ENCODE data around the gene OR10W1. TPM values are rescaled to one million over a fixed set of nuclear protein-coding genes. Genes with fewer than 3 reads are reported as not detected.

OR10W1 gene
- total and polyA plus RNA-seq, 2 of the 8 experiments (the other 6 are each of a cell fraction or from before 2014, with no cell fraction given) = not detected

DNA sequence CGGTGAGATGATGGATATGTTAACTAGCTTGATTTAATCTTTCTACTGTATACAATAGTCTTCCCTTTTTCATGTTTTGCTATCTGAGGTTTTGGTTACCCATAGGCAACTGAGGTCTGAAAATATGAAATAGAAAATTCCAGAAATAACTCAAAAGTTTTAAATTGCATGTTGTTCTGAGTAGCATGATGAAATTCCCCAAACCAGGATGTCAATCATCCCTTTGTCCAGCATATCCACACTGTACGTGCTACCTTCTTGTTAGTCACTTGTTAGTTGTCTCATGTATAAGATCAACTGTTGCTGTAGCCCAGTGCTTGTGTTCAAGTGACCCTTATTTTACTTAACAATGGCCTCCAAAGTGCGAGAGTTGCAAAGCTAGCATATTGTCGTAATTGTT, 21.2 kb upstream of the OR10W1 start:
- Histone ChIP-seq H2AK5ac (ENCODE audit: low read depth, low read length) (no peak overlapping the region), H4K91ac (replicated peaks; ENCODE audit: insufficient read length, low read length) (no peak overlapping the region), H2AFZ (ENCODE audit: low read length) (no peak overlapping the region), H3K36me3 (ENCODE audit: control insufficient read depth in 2 of 4, insufficient read depth in 4 of 4, low read length in 3 of 4) (no peaks in the 10 kb centered on the region), H3K4me3 (ENCODE audit: extremely low read depth in 1 of 4, insufficient read depth in 2 of 4, low read depth in 3 of 4, low read length in 4 of 4) (no peak overlapping the region), H3K9ac (replicated peaks in 1 of 4; ENCODE audit: extremely low read depth in 1 of 4, low read depth in 3 of 4, low read length in 3 of 4) (no peak overlapping the region), H2BK20ac (ENCODE audit: low read length) (no peak overlapping the region), H3K79me2 (ENCODE audit: control insufficient read depth in 1 of 2, insufficient read depth in 2 of 2, low read length in 2 of 2) (no peaks in the 10 kb centered on the region), H3K56ac (replicated peaks; ENCODE audit: insufficient read length, low read depth, low read length) (no peak overlapping the region), H2BK15ac (ENCODE audit: low read length) (no peak overlapping the region), H4K8ac (ENCODE audit: extremely low read depth, insufficient read depth, low read length) (no peak overlapping the region), H2BK5ac (ENCODE audit: low read depth, low read length) (no peak overlapping the region), H2BK120ac (replicated peaks; ENCODE audit: low read depth, low read length) (no peak overlapping the region), H3K27ac (ENCODE audit: low read depth, low read length) (no peak overlapping the region), H4K5ac (ENCODE audit: insufficient read length, low read depth, low read length) (no peak overlapping the region), H3K27me3 (replicated peaks in 1 of 4; ENCODE audit: control insufficient read depth in 3 of 4, extremely low read depth in 1 of 4, insufficient read depth in 3 of 4, low read length in 3 of 4) (no peaks in the 10 kb centered on the region), H3K4me2 (ENCODE audit: insufficient read depth in 1 of 2, low read depth in 2 of 2, low read length in 2 of 2) (no peak overlapping the region), H3K14ac (ENCODE audit: insufficient read length) (no peak overlapping the region), H3K23me2 (ENCODE audit: low read depth, low read length) (no peaks in the 10 kb centered on the region), H2BK12ac (ENCODE audit: low read depth, low read length) (no peak overlapping the region), H3K79me1 (ENCODE audit: low read depth, low read length) (no peaks in the 10 kb centered on the region), H3K18ac (ENCODE audit: extremely low read depth, low read length) (no peak overlapping the region), H3K4ac (replicated peaks; ENCODE audit: insufficient read length, low read depth, low read length) (no peak overlapping the region), H3K4me1 (replicated peaks in 1 of 4; ENCODE audit: control insufficient read depth in 3 of 4, insufficient read depth in 4 of 4, low read length in 3 of 4) (no peaks in the 10 kb centered on the region), H3K23ac (ENCODE audit: insufficient read length) (no peak overlapping the region), H4K20me1 (replicated peaks in 1 of 2; ENCODE audit: control insufficient read depth in 1 of 2, insufficient read depth in 2 of 2, low read length in 2 of 2) (no peaks in the 10 kb centered on the region), H3K9me3 (ENCODE audit: insufficient read depth in 2 of 2, low read depth in 1 of 2, low read length in 1 of 2) (peaks cover 13 to 16% of the 10 kb centered on the region in 2 experiments)
- TF ChIP-seq PHF8 (conservative IDR thresholded peaks at IDR 0.05; ENCODE audit: low read depth, low read length) (no peak), SP2 (IDR thresholded peaks at IDR 0.05; ENCODE audit: low read length) (no peak), JUN (IDR thresholded peaks at IDR 0.05; ENCODE audit: low read depth, low read length) (no peak), CHD1 (IDR thresholded peaks at IDR 0.05; ENCODE audit: low read depth, low read length) (no peak), SIRT6 (IDR thresholded peaks at IDR 0.05; ENCODE audit: low read length) (no peak), SIN3A (conservative IDR thresholded peaks at IDR 0.05 in 1 of 2, IDR thresholded peaks at IDR 0.05 in 1 of 2; ENCODE audit: low read depth in 1 of 2, low read length in 2 of 2) (no peak), RNF2 (IDR thresholded peaks at IDR 0.05; ENCODE audit: borderline replicate concordance, low read depth, low read length, missing control alignments, poor library complexity, severe bottlenecking) (no peak), BACH1 (IDR thresholded peaks at IDR 0.05; ENCODE audit: low read length) (no peak)
- TF ChIP-seq, protein P1, sequence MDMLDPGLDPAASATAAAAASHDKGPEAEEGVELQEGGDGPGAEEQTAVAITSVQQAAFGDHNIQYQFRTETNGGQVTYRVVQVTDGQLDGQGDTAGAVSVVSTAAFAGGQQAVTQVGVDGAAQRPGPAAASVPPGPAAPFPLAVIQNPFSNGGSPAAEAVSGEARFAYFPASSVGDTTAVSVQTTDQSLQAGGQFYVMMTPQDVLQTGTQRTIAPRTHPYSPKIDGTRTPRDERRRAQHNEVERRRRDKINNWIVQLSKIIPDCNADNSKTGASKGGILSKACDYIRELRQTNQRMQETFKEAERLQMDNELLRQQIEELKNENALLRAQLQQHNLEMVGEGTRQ (IDR thresholded peaks at IDR 0.05; ENCODE audit: low read length) = no peak
- TF ChIP-seq, protein P2, sequence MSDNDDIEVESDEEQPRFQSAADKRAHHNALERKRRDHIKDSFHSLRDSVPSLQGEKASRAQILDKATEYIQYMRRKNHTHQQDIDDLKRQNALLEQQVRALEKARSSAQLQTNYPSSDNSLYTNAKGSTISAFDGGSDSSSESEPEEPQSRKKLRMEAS (IDR thresholded peaks at IDR 0.05) = no peak
- WGBS, 2 experiments (ENCODE audit: extremely low coverage in 1 of 2, insufficient coverage in 1 of 2, insufficient read length in 1 of 2, insufficient replicate concordance in 2 of 2, low coverage in 1 of 2, low lambda C conversion rate in 2 of 2, missing lambda C conversion rate in 1 of 2) = 68% methylated on average over 4 of the region's 4 CpGs; no CpG with 5 or more reads in 1 of the 2 experiments
- ChIA-PET POLR2A (ENCODE audit: partially characterized antibody) (no interaction called here), CTCF (ENCODE audit: partially characterized antibody) (no interaction called here)
- no peak for DNase-seq (ENCODE audit: low read depth in 1 of 2, low spot score in 2 of 2)
- no peak for FAIRE-seq
